Measurements from ENCODE around the gene MYORG.
A peak's percentile ranks its signal among the peaks of the same experiment; 100 is the strongest.
"Not testable (repeated sequence)": the region's sequence is repeated elsewhere in the genome, so short reads cannot be mapped to it uniquely, and the experiment has no call there.

MYORG gene

DNA sequence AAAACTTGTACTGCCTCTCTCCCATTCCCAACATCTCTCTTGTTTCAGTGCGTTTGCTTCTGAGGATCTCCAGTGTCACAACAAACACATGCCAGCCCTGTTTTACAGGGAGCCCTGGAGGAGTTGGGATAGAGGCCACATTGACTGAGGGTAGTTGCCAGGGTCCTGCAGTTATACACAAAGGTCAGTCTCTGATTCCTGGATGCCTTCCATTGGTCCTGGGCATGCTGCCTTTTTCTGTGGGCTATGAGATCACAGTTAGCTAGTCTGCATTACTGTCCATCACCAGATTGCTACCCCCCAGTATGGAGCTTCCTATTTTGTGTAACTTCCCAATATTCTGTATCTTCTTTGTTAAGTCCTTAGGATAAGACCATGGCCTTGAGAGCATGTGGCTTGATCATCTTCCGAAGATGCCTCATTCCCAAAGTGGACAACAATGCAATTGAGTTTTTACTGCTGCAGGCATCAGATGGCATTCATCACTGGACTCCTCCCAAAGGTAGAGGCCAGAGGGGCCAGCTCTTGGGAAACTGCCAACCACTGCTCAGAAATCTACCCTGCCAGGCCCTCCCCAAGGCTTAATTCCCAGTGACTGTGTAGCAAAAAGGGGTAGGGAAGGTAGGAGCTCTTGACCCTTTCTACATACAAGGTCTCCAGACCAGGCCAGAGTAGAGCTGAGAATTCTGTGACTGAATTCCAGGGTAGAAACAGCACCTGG lies 37.9 kb downstream of the MYORG start:
- Histone ChIP-seq H3K9me3 (ENCODE audit: control insufficient read depth, insufficient read depth, low read length) (no peaks in the 10 kb centered on the region), H3K4me1 (ENCODE audit: insufficient read depth, low read length) (peaks cover 10% of the 10 kb centered on the region), H3K36me3 (ENCODE audit: insufficient read depth, low read length) (peaks cover 6% of the 10 kb centered on the region; the same call in 1 of the 2 replicates), H3K9ac (ENCODE audit: low read depth, low read length) (no peak overlapping the region)

DNA sequence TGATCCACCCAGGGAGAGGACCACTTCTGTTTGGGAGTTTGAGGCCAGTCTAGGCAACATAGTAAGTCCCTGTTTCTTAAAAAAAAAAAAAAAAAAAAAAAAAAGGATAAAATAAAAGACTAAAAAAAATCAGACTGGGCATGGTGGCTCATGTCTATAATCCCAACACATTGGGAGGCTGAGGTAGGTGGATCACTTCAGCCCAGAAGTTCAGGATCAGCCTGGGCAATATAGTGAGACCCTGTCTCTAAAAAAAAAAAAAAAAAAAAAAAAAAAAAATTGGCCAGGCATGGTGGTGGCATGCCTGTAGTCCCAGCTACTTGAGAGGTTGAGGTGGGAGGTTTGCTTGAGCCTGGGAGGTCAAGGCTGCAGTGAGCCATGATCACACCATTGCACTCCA lies 38.6 kb downstream of the MYORG start:
- H3K36me3 ChIP-seq (ENCODE audit: insufficient read depth, low read length); H3K9ac ChIP-seq (ENCODE audit: low read depth, low read length); H3K9me3 ChIP-seq (ENCODE audit: control insufficient read depth, insufficient read depth, low read length): not testable (repeated sequence)
- H3K4me1 ChIP-seq (ENCODE audit: insufficient read depth, low read length): peaks cover 14% of the 10 kb centered on the region

GRCh38 chr9:34337403-34337802 lies 39.3 kb downstream of the MYORG start:
- H3K9me3 ChIP-seq (ENCODE audit: control insufficient read depth, insufficient read depth, low read length): no peaks in the 10 kb centered on the region
- H3K9ac ChIP-seq (ENCODE audit: low read depth, low read length): no peak overlapping the region
- peaks cover 6% of the 10 kb centered on the region; the same call in 1 of the 2 replicates for H3K36me3 ChIP-seq (ENCODE audit: insufficient read depth, low read length)
- peaks cover 14% of the 10 kb centered on the region for H3K4me1 ChIP-seq (ENCODE audit: insufficient read depth, low read length)

DNA sequence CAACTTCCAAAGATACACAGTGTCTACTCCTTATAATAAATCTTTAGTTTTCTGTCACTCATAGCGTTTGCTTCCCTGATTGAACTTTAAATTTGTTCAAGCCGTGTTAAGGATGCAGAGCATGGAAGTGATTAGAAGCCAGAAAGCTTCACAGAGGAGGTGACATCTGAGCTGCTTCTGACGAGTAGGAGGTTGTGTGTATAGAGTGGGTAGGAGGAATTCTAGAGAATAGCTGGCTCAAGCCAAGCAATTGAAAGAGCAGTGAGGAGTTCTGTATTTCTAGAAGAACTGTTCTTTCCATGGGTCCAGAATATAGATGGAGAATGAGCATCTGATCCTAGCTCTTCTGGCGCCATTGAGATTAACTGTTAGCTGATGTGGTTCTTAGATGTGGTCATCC lies 41.3 kb downstream of the MYORG start:
- H3K36me3 ChIP-seq (ENCODE audit: insufficient read depth, low read length): peaks cover 3% of the 10 kb centered on the region; the same call in 1 of the 2 replicates
- H3K9ac ChIP-seq (ENCODE audit: low read depth, low read length): no peak overlapping the region
- H3K4me1 ChIP-seq (ENCODE audit: insufficient read depth, low read length): peaks cover 14% of the 10 kb centered on the region
- no peaks in the 10 kb centered on the region for H3K9me3 ChIP-seq (ENCODE audit: control insufficient read depth, insufficient read depth, low read length)

DNA sequence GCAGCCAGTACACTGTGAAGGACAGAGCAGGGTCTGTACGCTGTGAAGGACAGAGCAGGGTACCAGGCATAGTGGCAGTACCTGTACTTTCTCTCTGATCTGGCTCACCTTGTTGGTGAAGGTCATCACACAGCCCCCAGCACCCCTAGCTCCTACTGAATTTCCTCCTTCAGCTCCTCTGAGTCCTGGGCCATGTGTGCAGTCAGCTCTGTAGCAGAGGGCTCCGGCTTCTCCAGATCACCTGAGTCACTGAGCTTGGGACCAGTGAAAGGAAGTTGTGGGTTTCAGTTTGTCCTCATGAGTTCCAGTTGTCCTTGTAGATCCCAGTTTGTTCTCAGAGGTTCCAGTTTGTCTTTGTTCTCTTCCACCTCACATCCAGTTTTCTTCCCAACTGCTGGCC lies 41.8 kb downstream of the MYORG start:
- no peak overlapping the region for H3K9ac ChIP-seq (ENCODE audit: low read depth, low read length)
- H3K4me1 ChIP-seq (ENCODE audit: insufficient read depth, low read length): peaks cover 14% of the 10 kb centered on the region
- peaks cover 3% of the 10 kb centered on the region; the same call in 1 of the 2 replicates for H3K36me3 ChIP-seq (ENCODE audit: insufficient read depth, low read length)
- H3K9me3 ChIP-seq (ENCODE audit: control insufficient read depth, insufficient read depth, low read length): no peaks in the 10 kb centered on the region

DNA sequence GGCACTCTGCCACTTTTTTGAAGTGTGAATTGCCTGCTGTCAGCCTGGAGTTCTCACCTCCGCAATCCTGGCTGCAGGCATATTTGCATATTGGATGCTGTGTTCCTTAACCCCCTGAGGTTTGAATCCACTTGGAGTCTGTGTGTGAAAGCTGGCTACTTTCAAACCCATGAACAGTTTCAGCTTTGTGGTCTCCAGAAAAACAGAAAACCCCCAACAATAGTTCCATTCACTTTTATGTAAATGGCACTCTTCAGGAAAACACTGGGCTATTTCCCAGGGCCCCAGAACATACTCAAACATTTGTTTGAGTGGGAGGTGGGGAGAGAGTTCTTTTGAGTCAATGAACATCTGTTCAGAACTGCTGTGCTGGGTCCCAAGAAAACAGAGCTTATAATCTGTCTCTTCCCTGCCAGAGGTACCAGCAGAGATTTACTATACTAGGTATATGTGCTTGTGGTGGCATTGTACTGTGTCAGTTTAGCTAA lies 42.3 kb downstream of the MYORG start:
- no peak overlapping the region for H3K9ac ChIP-seq (ENCODE audit: low read depth, low read length)
- H3K36me3 ChIP-seq (ENCODE audit: insufficient read depth, low read length): peaks cover 3% of the 10 kb centered on the region; the same call in 1 of the 2 replicates
- H3K9me3 ChIP-seq (ENCODE audit: control insufficient read depth, insufficient read depth, low read length): no peaks in the 10 kb centered on the region
- peaks cover 14% of the 10 kb centered on the region for H3K4me1 ChIP-seq (ENCODE audit: insufficient read depth, low read length)

- Histone ChIP-seq H3K4me1 (ENCODE audit: insufficient read depth, low read length) (peaks cover 14% of the 10 kb centered on the region), H3K36me3 (ENCODE audit: insufficient read depth, low read length) (peaks cover 3% of the 10 kb centered on the region; the same call in 1 of the 2 replicates), H3K9ac (ENCODE audit: low read depth, low read length) (no peak overlapping the region), H3K9me3 (ENCODE audit: control insufficient read depth, insufficient read depth, low read length) (no peaks in the 10 kb centered on the region)
Observed at GRCh38 chr9:34333836-34334235, 42.9 kb downstream of the MYORG start.

DNA sequence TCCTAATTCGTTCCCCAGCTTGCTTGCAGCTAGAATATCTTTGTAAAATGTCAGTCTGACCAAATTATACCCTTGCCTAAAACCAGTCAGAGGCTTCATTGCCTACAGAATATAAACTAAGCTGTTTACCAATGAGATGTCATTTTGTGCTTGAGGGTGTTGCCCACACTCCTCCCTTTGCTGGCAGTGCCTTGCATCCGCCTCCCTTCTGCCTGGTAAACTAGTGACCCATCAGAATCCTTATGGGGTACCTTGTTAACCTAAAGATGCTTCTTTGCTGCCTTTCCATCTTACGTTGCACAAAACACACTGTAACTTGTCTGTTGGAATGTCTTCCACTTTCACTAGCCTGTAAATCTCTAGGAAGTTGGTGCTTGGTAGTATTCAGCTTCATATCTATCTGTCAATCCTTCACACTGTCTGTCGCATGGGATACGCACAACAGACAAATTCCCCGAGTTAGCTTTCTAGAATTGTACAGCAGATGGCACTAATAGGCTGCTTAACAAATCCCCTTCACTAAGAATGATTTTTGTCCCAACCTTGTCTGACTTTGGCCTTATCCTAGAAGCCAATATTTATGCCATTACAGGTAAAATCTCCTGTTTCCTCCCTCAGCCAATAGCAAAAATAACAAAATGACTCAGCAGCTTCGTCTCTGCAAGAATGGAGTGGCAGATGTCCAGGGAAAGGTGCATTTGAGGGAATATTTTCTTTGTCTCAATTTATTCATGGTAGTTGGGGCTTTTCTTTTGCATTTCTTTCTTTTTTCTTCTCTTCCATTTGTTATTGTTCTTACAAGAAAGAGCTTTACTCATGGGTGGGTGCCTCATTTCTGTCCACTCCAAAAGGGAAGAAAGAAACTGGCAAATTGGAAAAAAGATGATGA lies 44.4 kb downstream of the MYORG start:
- Histone ChIP-seq H3K36me3 (ENCODE audit: insufficient read depth, low read length) (no peaks in the 10 kb centered on the region), H3K4me1 (ENCODE audit: insufficient read depth, low read length) (peaks cover 18% of the 10 kb centered on the region), H3K9ac (ENCODE audit: low read depth, low read length) (no peak overlapping the region), H3K9me3 (ENCODE audit: control insufficient read depth, insufficient read depth, low read length) (no peaks in the 10 kb centered on the region)

GRCh38 chr9:34331196-34331595 lies 45.5 kb downstream of the MYORG start:
- peaks cover 18% of the 10 kb centered on the region for H3K4me1 ChIP-seq (ENCODE audit: insufficient read depth, low read length)
- H3K9me3 ChIP-seq (ENCODE audit: control insufficient read depth, insufficient read depth, low read length): no peaks in the 10 kb centered on the region
- H3K36me3 ChIP-seq (ENCODE audit: insufficient read depth, low read length): no peaks in the 10 kb centered on the region
- H3K9ac ChIP-seq (ENCODE audit: low read depth, low read length): no peak overlapping the region

DNA sequence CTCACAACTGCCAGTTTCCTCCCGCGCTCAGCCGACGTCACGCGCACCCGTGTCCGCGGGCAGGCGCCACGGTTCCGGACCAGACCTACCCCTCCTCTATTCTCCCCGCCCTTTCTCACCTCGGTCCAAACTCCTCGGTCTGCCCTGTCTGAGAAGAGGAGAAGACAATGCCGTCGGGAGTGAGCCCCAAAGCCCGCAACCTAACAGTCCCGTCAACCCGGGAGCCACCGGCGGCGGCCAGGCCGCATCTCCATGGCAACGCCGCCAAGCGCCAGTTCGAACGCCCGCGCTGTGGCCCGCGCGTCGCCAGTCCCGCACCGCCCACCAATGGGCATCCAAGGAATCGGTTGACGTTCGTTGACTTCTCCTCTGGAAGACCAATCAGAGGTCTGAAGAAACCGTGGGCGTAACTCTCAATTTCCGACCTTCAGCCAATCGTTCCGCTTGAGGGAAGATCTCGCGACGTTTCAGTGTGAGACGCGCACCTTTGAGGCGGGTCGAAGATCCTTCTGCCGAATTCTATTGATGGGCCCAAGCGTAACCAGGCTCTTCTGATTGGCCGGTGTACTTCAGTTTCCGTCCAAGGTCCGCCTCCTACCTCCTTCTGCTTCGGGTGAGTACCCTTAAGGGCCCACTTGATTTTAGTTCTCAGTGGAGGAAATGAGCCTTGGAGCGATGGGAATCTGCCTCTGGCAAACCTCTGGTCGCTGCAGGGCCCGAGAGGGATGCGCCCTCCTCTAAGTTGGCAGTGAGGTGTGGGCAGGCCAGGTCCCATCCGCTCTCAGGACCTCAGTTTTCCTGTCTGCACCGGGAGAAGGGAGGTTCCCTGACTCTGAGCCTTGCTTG lies 47.5 kb downstream of the MYORG start, which contains the start of the genes KIF24 and NUDT2:
KIF24 (minus strand) TSS at position 282 of the 846 bp plus-strand sequence. CDS start 17,922 bp downstream, outside the sequence.
NUDT2 (plus strand) TSS at position 583 of the 846 bp plus-strand sequence. CDS start 9,471 bp downstream, outside the sequence.
- Histone ChIP-seq H3K4me1 (ENCODE audit: insufficient read depth, low read length) (peaks cover 11% of the 10 kb centered on the region), H3K36me3 (ENCODE audit: insufficient read depth, low read length) (no peaks in the 10 kb centered on the region)

GRCh38 chr9:34328500-34328986 lies 48.2 kb downstream of the MYORG start:
- H3K9me3 ChIP-seq (ENCODE audit: control insufficient read depth, insufficient read depth, low read length): no peaks in the 10 kb centered on the region
- H3K4me1 ChIP-seq (ENCODE audit: insufficient read depth, low read length): peaks cover 4% of the 10 kb centered on the region
- peak overlapping the region; percentile 73 for H3K9ac ChIP-seq (ENCODE audit: low read depth, low read length)
- no peaks in the 10 kb centered on the region for H3K36me3 ChIP-seq (ENCODE audit: insufficient read depth, low read length)

More for the DNA sequence above, 47.5 kb downstream of the MYORG start, which contains the start of the genes KIF24 and NUDT2:
- H3K9ac ChIP-seq (ENCODE audit: low read depth, low read length): peak within 1 kb of the TSS; percentile 85
- no peaks in the 10 kb centered on the region for H3K9me3 ChIP-seq (ENCODE audit: control insufficient read depth, insufficient read depth, low read length)

GRCh38 chr9:34326690-34327089 lies 50.0 kb downstream of the MYORG start:
- H3K9ac ChIP-seq (ENCODE audit: low read depth, low read length): no peak overlapping the region
- peaks cover 4% of the 10 kb centered on the region for H3K4me1 ChIP-seq (ENCODE audit: insufficient read depth, low read length)
- no peaks in the 10 kb centered on the region for H3K9me3 ChIP-seq (ENCODE audit: control insufficient read depth, insufficient read depth, low read length)
- no peaks in the 10 kb centered on the region; the same call in 1 of the 2 replicates for H3K36me3 ChIP-seq (ENCODE audit: insufficient read depth, low read length)

GRCh38 chr9:34322899-34323591 lies 53.7 kb downstream of the MYORG start:
- H3K9me3 ChIP-seq (ENCODE audit: control insufficient read depth, insufficient read depth, low read length): no peaks in the 10 kb centered on the region
- H3K9ac ChIP-seq (ENCODE audit: low read depth, low read length): no peak overlapping the region
- H3K36me3 ChIP-seq (ENCODE audit: insufficient read depth, low read length): no peaks in the 10 kb centered on the region; the same call in 1 of the 2 replicates
- peaks cover 2% of the 10 kb centered on the region; the same call in 1 of the 2 replicates for H3K4me1 ChIP-seq (ENCODE audit: insufficient read depth, low read length)

Measured in ES-I3 (cell line).